ENCODE data around the gene RHOBTB3.

The RHOBTB3 gene

DNA sequence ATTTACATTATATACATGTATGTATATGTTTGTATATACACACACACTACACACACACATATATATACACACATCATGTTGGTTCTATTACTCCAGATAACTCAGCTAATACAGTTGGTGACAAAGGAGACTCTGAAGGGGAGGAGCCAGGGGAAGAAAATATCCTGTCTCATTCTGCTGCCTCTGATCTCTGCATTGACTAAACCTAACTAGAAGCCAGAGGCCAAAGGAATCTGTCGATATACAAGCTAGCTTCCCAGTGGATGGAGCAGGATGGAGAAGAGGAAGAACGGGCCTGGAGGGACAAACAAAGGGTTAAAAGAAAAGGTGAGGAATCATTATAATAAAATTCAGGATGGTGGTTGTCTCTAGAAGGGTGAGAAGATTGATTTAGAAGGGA lies 13.7 kb upstream of the RHOBTB3 start:
- FAIRE-seq: no peak
- TF ChIP-seq, protein P1, sequence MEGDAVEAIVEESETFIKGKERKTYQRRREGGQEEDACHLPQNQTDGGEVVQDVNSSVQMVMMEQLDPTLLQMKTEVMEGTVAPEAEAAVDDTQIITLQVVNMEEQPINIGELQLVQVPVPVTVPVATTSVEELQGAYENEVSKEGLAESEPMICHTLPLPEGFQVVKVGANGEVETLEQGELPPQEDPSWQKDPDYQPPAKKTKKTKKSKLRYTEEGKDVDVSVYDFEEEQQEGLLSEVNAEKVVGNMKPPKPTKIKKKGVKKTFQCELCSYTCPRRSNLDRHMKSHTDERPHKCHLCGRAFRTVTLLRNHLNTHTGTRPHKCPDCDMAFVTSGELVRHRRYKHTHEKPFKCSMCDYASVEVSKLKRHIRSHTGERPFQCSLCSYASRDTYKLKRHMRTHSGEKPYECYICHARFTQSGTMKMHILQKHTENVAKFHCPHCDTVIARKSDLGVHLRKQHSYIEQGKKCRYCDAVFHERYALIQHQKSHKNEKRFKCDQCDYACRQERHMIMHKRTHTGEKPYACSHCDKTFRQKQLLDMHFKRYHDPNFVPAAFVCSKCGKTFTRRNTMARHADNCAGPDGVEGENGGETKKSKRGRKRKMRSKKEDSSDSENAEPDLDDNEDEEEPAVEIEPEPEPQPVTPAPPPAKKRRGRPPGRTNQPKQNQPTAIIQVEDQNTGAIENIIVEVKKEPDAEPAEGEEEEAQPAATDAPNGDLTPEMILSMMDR (IDR thresholded peaks at IDR 0.05; ENCODE audit: insufficient read depth, missing control alignments): no peak
- no peak for DNase-seq (ENCODE audit: insufficient read length, low spot score)

DNA sequence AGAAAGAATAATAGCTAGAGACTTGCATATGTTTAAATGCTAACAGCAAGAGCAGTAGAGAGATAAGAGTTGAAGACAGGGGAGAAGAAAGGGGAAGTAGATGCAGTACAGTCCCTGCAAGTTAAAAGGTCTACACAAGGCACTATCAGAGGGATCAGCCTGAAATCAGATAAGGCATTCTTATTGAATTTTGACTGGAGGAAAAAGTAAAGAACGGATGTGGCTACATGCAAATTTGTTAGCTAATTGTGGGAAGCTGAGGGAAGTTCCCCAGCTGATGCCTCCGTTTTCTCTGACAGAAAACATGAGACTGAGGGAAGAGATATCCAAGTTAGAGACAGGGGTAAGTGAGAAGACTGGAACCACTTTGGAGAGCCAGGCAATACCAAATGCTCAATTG lies 12.9 kb upstream of the RHOBTB3 start:
- no peak for FAIRE-seq
- no peak for DNase-seq (ENCODE audit: insufficient read length, low spot score)
- TF ChIP-seq, protein P1 (IDR thresholded peaks at IDR 0.05; ENCODE audit: insufficient read depth, missing control alignments): no peak

DNA sequence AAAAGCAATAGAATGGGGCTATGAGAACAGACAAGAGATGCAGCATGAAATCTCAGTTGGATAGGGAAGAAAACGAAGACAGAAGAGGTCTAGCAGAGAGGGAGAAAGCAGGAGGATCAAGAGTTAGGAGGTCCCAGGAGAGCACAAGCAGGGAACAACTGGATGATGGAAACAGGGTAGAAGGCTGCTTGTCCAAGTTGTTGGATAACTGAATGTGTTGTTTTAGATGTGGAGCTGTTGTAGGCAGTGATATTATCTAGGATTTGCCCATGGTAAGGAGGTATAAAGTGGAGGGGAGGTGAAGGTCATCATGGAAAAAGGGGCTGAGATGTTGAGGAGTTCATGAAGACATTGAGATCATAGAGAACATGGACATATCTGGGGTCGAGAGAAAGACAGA lies 12.4 kb upstream of the RHOBTB3 start:
- TF ChIP-seq, protein P1 (IDR thresholded peaks at IDR 0.05; ENCODE audit: insufficient read depth, missing control alignments): no peak
- DNase-seq (ENCODE audit: insufficient read length, low spot score) (no peak), FAIRE-seq (no peak)

DNA sequence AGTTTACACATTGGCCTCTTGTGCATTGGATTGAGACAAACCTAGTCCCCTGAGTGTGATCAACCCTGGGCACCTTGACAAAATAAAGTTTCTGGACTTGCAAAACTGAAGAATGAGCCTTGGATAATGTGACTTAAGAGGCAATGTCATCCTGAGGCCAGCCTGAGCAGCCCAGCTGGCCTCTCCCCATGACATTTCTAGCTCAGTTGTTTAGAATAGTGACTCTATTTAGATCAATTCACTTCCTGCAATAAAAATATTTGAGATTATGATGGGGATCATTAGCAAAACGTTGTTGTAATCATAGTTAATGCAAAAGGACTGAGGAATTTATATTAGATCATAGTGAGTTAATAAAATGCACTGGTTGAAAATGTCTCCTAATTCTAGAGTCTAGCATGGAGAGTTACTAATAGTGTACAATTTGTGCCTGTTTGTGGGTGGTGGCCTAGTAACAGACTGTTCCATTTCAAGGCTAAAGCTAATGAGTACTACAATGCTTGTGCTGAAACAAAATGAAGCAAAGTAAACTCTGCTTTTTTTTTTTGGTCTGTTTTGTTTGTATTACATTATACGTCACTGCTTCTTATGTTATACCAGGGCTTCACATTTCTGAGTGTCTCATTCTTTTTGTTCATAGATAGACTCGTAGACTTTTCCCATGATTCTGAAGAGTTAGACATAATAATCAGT lies 10.9 kb upstream of the RHOBTB3 start:
- TF ChIP-seq, protein P1 (IDR thresholded peaks at IDR 0.05; ENCODE audit: insufficient read depth, missing control alignments): no peak
- DNase-seq (ENCODE audit: insufficient read length, low spot score) (no peak), FAIRE-seq (no peak)

DNA sequence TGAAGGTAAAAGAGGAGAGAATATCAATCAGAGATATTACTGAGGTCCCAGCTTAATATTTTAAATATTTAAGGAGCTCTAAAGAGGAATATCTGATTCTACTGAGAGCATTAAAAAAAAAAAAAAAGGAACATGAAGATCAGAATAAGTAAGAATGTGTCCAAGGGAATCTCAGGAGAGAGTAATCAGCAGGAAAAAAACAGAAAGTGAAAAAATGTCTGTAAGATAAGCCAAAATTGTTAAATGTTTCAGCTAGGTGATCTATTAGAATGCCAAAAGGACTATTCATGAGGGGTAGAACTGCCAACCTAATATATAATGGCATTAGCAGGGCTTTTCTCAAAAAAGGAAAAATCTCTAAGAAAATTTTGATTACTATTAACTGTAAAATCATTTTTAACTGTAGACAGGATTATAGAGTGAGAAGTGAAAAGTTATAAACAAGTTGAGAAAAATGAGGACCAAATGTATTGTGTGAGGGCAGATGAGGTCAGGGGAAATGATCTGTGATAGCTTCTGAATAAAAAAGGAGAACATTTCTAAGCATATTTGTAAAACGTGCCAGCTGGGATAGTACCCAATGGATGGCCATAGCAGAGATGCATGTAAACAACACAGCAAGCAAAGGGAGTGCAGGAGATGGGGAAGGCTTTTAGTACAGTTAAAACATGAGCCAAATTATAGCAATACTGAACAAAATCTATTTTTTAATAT lies 9.4 kb upstream of the RHOBTB3 start:
- DNase-seq (ENCODE audit: insufficient read length, low spot score): no peak
- TF ChIP-seq, protein P1 (IDR thresholded peaks at IDR 0.05; ENCODE audit: insufficient read depth, missing control alignments): no peak
- no peak for FAIRE-seq

DNA sequence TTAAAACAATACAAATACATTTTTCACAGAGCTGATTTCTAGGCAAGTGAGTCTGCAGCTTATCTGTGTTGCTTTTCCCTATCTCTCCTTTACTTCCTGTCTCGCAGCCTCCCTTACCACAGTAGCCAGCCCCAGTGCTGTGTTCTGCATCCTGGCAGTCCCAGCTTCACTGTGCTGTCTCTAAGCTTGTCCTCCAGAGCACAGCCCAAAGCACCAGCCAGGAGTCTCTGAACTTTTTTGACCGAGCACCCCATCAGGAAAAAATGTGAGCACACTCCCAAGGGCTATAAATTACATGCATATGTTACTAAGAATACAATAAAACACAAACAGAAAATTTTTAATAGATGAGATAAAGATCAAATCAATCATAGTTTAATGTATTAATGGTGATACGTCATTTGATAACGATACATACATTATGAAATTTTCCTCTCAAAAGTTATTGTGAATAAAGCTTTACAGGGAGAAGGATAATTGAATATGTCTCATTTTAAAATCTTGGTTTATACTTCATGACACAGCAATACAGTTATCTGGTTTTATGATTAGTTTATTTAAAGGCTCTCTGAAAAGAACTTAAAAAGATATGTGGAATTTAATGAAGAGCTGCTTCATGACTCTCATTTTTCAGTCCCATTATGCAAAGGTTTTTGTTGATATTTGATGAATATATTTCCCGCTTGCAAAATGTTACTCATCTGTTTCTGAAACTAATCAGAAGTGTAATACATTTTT lies 7.3 kb upstream of the RHOBTB3 start:
- DNase-seq (ENCODE audit: insufficient read length, low spot score): no peak
- FAIRE-seq: no peak
- TF ChIP-seq, protein P1 (IDR thresholded peaks at IDR 0.05; ENCODE audit: insufficient read depth, missing control alignments): no peak

Measured in D721Med (cell line).